GM15510 (cell line): ENCODE measurements around the gene ITGA7.

Experiments used
- POLR2A ChIP-seq: IDR thresholded peaks from 3 replicates; pipeline ENCODE4 v1.6.1; 2011; ENCODE audit warnings: borderline replicate concordance; ENCODE audit not compliant: insufficient read length; ENCODE audit errors: extremely low read depth

Gene ITGA7

DNA sequence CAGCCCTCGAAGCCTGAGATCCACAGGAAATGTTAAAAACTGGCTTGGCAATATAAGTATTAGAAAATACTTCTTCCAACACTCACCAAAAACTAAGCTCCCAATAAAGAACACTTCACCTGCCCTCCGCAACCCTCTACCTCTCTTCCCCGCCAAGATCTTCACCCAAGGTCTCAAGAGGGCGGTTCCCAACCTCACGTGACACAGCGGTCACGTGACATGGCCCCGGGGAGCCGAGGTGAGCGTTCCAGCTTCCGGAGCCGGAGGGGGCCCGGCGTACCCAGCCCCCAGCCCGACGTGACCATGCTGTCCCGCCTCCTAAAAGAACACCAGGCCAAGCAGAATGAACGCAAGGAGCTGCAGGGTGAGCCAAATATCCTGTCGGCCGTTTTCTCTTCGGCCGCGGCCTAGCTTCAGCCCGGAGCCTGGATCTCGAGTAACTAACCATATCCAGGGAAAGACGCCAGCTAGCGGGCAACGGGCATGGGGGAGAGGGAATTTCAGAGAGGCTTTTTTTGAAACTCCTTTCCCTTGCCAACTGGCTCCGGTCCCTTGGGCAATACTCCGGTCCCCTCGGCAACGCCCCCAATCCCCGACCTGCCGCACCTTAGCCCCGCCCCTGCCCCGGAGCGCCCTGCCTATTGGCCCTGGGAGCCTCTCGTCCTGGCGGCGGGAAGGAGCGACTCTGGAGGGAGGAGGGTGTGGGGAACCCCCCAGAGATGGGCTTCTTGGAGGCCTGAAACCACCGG lies 8.3 kb upstream of the ITGA7 start, which contains the start of gene BLOC1S1:
TSS of gene BLOC1S1 (plus strand) at position 214 of the 749 bp plus-strand sequence. CDS start at position 220, 6 bp downstream.
- peak; percentile 46 for TF ChIP-seq POLR2A

DNA sequence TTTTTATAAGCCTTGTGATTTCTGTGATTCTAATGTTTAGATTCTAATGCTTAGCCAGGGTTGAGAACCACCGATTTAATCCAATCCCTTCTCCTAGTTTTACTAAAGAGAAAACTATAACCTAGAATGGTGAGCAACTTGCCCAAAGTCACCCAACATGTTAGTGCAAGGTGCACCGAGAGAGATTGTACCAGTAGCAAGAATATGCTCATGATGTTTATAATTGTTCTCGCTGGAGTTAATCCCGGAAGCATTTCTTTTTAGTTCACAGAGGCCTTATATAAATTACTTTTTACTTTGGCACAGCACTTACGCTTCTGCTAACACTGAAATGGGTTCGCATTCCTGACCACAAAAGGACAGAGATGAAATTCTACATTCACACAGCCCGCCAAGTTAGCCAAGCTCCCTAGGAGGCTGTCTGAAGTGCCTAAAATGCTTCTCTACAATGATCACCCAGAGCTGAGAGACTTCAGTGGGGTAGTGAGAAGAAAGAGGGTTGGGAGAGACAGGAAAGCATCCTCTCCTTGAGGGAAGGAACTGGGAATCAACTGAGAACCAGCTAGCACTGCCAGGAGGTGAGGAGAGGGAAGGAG lies 7.6 kb upstream of the ITGA7 start:
- no peak for TF ChIP-seq POLR2A

DNA sequence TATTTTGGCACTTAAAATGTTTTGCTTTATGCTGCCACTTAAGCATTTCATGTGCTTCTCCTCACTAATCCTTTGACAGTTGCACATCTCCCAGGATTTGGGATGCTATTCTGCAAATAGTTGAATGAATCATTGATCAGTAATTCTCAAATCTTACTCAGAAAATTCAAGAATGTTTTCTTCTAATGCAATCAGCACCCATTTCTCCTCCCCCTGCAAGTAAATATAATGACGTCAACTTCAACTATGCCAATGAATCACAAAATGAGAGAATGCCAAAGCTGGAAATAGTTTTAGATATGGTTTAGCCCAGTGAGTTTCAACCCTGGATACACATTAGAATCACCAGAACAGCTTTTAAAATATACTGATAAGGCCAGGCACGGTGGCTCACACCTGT lies 6.0 kb upstream of the ITGA7 start:
- TF ChIP-seq POLR2A = no peak

DNA sequence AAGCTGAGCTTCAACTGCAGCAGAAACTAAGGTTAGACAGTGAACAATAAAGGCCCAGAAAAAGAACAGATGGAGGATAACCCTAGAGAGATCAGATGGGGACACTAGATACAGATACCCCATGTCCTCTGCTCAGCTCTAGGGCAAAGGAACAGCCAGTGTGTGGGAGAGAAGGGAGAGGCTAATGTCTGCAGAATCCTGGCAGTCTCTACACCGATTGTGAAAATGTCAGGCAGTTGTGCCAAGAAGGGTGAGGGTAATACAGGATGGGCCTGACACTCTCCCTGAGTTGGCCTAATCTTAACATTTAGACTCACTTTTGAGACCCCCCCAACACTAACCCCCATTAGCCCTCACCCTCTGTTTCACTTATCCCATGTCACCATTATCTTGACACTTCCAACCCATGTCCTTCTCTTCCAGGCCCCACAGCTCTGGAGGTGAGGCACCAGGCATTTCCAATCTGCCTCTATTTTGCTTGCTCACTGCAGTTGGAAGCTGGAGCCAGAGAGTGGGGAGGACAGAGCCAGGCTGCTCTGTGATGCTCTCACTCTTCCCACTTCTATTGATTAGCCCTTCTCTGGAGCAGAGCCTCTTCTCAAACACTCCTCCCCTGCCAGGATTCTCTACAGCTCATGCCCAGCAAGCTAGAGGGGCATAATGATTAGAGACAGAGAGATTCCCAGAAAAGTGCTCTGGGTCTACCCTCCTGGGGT lies 5.2 kb upstream of the ITGA7 start:
- TF ChIP-seq POLR2A = no peak

DNA sequence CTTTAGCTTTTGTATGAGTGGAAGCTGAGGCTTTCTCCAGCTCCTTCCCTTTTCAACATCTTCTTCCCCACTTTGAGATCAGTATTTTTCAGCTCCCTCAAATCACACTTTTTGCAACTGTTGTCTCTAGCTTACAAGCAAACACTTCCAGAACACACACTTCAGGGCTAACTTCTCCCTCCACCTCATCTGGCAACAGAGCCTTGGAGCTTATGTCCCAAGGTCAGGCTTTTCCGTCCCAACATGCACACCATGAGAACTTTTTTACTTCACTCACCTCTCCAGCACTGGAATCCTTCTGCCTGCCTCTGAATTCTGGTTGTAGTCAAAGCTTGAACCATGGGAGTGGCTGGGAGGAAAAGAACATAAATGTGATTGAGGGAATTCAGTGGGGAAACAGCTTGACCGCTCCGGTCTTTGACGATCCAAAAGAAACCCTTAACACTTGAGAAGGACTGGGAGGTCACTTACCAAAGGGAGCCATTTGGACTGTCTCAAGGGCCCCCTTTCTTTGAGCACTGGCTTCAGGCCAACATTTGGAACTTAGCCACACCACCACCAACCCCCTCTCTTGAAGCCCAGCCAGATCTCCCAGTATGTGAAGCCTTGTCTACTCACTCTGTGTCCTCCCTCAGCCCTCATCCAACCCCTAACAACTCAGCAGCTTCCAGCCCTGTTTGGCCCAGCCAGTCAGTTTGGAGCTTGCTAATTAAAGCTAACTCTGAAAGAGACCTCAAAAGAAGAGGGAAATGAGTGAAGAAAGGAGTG lies 4.3 kb upstream of the ITGA7 start:
- no peak for TF ChIP-seq POLR2A

DNA sequence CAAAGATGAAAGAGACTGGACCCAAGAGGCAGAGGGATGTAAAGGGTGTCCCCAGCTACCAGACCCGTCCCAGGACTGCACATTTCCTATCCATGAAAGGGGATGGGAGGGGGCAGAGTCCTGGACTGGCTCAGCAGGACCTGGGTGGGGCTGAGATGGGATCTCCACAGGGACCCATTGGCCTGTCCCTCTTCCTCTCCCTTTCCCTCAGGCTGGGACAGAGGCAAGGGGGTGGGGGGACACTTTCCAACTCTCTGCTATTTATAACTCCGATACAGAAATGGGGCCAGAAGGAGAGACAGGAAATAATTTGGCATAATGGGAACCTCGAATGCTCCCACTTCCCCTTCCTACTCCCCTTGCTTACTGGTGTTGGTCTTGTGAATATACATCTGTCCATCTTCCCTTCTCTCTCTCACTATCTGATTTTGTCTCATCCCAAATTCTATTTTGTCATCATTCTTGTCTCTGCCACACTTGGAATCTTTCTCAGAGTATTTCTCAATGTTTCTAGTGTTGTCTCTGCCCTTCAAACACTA lies 1.1 kb upstream of the ITGA7 start:
- no peak for TF ChIP-seq POLR2A

DNA sequence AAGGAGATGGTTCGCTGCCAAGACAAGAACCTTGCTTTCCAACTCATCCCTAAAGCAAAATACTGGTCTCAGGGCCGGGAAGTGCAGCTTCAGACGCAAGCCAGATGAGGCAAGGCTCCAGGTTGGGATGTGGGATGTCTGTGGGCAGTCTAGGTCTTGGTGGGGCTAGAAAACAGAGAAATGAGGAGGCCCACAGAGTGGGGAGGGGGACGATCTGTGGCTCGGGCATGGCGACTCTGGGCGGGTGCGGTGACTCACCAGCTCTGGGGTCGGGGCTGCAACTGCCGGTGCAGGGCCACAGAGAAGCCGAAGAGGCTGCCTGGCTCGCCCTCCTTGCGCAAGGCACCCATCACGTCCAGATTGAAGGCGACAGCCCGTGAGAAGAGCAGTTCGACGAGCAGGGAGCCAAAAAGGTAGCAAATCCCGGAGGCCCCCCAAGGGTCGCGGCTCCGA lies 459 bp downstream of the ITGA7 start:
- no peak for TF ChIP-seq POLR2A

DNA sequence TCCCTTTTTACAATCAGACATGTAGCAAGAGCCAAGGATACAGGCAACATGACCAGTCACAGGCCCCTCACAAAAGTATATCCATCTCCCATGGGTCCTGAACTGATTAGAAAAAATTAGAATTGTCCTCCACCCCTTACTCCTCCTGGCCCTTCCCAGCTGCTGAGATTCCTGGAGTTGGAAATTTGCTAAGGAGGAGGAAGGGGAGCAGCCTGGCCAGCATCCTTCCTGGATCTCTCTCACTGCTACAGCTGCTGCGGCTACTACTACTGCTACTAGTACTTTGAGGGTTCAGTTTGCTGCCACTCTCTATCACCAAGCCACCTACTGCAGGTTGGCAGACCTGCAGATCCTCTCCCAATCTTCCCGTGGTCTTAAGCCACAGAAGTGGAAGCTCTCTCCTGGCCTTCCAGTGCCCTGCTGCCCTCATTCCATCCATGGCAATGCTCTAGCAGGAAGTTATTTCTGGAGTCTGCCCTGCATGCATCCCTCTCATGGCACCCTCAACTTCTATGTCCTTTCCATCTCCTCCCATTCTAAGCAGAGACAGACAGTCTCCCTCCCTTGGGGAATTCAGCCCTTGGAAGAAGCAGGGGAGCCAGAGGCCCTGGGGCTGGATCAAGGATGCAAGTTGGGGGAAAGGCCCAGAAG lies 1.0 kb downstream of the ITGA7 start:
- no peak for TF ChIP-seq POLR2A

DNA sequence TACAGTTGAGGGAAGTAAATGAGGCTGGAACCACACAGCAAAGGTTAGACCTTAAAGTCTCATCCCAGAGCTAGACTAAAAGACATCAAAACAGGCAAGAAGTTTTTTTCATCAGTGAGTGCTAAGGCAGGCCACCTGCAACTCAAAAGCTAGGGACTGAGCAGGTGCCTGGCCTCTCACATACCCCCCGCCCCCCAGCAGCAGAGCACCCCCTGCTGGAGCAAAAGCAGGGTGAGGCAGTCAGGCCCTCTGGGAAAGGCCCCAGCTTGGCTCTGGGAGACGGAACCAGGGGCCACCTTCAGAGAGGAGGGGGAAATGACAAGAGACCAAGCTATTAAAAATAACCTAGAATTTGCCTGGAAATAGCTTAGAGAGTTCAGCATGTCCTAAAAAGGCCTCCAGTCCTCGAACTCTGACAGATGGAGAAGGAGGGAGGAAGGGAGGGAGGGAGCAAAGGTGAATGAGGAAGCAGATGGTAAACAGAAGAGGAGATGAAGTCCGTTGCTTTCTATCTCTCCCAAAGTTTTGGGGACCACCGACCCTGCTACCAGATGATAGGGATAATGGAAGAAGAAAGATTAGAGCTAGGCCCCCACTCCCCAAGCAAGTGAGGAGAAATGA lies 1.8 kb downstream of the ITGA7 start:
- TF ChIP-seq POLR2A = no peak

DNA sequence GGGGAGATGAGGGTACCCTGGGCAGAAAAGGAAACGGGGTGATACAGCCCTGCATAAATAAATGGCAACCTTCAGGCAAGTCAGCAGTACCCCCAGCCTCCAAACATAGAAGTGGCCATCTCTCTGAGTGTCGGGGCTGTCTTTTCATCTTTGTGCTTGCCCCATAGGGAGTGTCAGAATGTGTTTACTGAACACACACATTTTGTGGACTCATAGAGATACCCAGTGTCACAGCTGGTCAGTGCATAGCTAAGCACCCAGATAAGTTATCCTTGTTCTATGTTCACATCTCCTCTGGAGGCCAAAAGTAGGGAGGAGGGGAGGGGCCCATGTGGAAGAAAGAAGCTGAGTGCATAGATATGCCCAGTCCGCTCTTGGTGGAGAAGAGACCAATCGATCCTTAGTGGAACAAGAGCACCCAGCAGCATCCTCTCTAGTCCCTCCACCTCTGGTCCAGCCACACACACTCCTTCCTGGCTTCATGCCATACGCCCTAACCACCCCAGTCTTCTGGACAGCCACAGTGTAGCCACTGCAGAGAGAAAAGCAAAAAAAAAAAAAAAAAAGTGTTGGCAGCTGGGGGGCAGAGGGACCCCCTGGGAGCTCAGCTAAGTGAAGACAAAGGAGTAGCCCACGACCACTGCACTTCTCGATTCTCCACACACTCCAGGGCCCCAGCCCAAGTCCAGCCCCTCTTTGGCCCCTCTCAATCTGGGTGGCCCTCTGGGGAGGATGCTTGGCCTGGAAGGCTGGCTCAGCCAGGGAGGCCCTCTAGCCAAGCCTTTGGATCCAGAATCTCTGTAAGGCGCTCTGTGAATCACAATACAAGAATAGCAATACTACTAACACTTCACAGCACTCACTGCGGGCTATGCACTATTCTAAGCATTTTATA lies 2.6 kb downstream of the ITGA7 start:
- TF ChIP-seq POLR2A = no peak

DNA sequence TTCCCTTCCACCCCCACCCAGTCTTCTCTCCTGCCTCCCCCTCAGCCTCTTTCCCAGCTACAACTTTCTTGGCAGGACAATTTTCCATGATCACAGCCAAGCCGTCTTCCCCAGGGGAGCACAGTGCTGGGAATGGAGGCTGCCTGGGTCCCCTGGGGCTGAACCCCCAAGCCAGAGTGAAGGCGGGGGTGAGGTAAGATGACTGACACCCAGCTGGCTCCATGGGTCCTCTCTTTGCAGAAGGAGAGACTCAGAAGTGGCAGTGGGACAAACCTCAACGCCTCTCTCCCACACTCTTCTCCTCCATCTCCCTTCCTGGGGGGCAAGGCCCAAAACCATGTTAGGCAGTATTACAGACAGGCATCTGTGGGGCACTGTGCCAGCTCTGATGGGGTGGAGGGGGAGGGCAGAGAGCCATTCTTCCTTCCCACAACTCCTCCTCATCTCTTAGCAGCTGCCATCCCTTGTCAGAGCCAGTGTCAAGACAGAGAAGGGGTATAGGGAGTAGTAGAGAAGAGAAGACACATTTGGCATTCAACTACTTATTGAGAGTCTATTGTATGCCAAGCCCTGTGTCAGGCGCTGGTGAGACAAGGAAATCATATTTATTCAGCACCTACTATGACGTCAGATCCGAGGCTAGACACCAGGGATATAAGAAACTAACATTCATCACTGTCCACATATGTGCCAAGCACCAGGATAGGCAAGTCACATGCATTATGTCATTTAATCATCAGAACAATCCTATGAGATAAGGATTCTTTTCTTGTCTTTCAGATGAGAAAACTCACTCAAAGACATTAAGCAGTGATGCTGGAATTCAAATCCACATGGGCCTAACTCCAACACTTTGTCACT lies 3.6 kb downstream of the ITGA7 start:
- TF ChIP-seq POLR2A = no peak

DNA sequence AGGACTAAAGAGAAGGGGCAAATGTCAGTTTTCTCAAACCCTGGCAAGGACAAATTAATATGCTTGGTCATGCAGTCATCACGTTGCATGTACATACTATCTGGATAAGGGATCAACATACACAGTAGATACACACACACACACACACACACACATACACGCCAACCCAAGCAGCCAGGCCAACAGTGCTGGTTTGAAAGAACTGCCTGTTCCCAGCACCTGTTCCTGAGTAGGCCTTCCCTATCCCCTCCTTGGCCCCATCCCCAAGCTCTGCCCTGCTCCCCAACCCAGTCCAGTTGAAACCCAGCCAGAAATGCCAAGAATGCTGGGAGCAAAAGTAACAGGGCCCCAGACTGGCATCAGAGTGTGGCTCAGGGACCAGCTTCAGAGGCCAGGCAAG lies 4.4 kb downstream of the ITGA7 start:
- no peak for TF ChIP-seq POLR2A
